Trophoblast cell (in vitro differentiated cells and primary cell): ENCODE results near the gene CCDC112.
A peak's percentile ranks its signal among the peaks of the same experiment; 100 is the strongest.

Experiments
- DNase-seq, 2 donors: peaks; one replicate each; pipeline ENCODE4 v3.0.0-alpha.2; 2016
- H2AFZ ChIP-seq: 2 replicates; pipeline ENCODE4 v1.6.1; 2013; ENCODE audit warnings: low read length, moderate library complexity, mild to moderate bottlenecking; ENCODE audit not compliant: insufficient read depth, poor library complexity
- H2AK5ac ChIP-seq: 2 replicates; pipeline ENCODE4 v1.6.1; 2013; ENCODE audit warnings: mild to moderate bottlenecking, low read length
- H2BK120ac ChIP-seq: 2 replicates; pipeline ENCODE4 v1.6.1; 2013; ENCODE audit warnings: low read length, mild to moderate bottlenecking, moderate library complexity; ENCODE audit not compliant: insufficient read depth, poor library complexity
- H2BK12ac ChIP-seq: 2 replicates; pipeline ENCODE4 v1.6.1; 2013; ENCODE audit warnings: mild to moderate bottlenecking, low read length, moderate library complexity
- H2BK5ac ChIP-seq: 2 replicates; pipeline ENCODE4 v1.6.1; 2013; ENCODE audit warnings: low read length, low read depth, moderate library complexity, mild to moderate bottlenecking; ENCODE audit not compliant: poor library complexity
- H3K14ac ChIP-seq: 2 replicates; pipeline ENCODE4 v1.6.1; 2013; ENCODE audit warnings: mild to moderate bottlenecking, low read length
- H3K18ac ChIP-seq: 2 replicates; pipeline ENCODE4 v1.6.1; 2013; ENCODE audit warnings: mild to moderate bottlenecking, low read length
- H3K23ac ChIP-seq: 2 replicates; pipeline ENCODE4 v1.6.1; 2013; ENCODE audit warnings: low read length
- H3K27ac ChIP-seq: 2 replicates; pipeline ENCODE4 v1.5.1; 2013; ENCODE audit warnings: low read depth, mild to moderate bottlenecking, inconsistent platforms, low read length, moderate library complexity
- H3K27me3 ChIP-seq: 2 replicates; pipeline ENCODE4 v1.6.1; 2013; ENCODE audit warnings: inconsistent platforms, mild to moderate bottlenecking, low read length, moderate library complexity; ENCODE audit not compliant: insufficient read depth
- H3K36me3 ChIP-seq, 2 experiments: 1 replicate in 1 of 2; 2 replicates in 1 of 2; pipeline ENCODE4 v1.6.1; 2013; ENCODE audit warnings: low read length in 2 of 2, mild to moderate bottlenecking in 2 of 2, moderate library complexity in 1 of 2; ENCODE audit not compliant: insufficient read depth in 2 of 2, control insufficient read depth in 1 of 2
- H3K4ac ChIP-seq: 2 replicates; pipeline ENCODE4 v1.6.1; 2013; ENCODE audit warnings: low read depth, mild to moderate bottlenecking, low read length, moderate library complexity
- H3K4me1 ChIP-seq, 2 experiments: 1 replicate in 1 of 2; 2 replicates in 1 of 2; pipeline ENCODE4 v1.6.1; 2013; ENCODE audit warnings: low read length in 2 of 2, mild to moderate bottlenecking in 2 of 2, moderate library complexity in 1 of 2; ENCODE audit not compliant: insufficient read depth in 2 of 2, control insufficient read depth in 1 of 2
- H3K4me2 ChIP-seq: 2 replicates; pipeline ENCODE4 v1.6.1; 2013; ENCODE audit warnings: inconsistent platforms, mild to moderate bottlenecking, low read length, moderate library complexity
- H3K4me3 ChIP-seq: 2 replicates; pipeline ENCODE4 v1.5.1; 2013; ENCODE audit warnings: mild to moderate bottlenecking, low read depth, low read length, inconsistent platforms
- H3K79me1 ChIP-seq: one replicate; pipeline ENCODE4 v1.6.1; 2013; ENCODE audit warnings: low read length
- H3K79me2 ChIP-seq: 2 replicates; pipeline ENCODE4 v1.6.1; 2013; ENCODE audit warnings: low read length, mild to moderate bottlenecking; ENCODE audit not compliant: control insufficient read depth, insufficient read depth, poor library complexity
- H3K9ac ChIP-seq: 2 replicates; pipeline ENCODE4 v1.6.1; 2013; ENCODE audit warnings: mild to moderate bottlenecking, low read length
- H3K9me3 ChIP-seq: 2 replicates; pipeline ENCODE4 v1.6.1; 2013; ENCODE audit warnings: low read depth, mild to moderate bottlenecking, control low read depth, inconsistent platforms, low read length; ENCODE audit not compliant: insufficient read depth
- H4K12ac ChIP-seq: 2 replicates; pipeline ENCODE4 v1.6.1; 2013; ENCODE audit warnings: low read depth, mild to moderate bottlenecking, low read length, moderate library complexity
- H4K8ac ChIP-seq: 2 replicates; pipeline ENCODE4 v1.6.1; 2013; ENCODE audit warnings: low read depth, mild to moderate bottlenecking, low read length, moderate library complexity
- H4K91ac ChIP-seq: one replicate; pipeline ENCODE4 v1.6.1; 2013; ENCODE audit warnings: low read depth, mild to moderate bottlenecking, low read length, moderate library complexity
- WGBS: extraction: QIAGEN DNeasy Blood & Tissue Kit; methylation state at CpG from one replicate; pipeline ENCODE4 v1.1.7; 2013; ENCODE audit warnings: missing lambda C conversion rate; ENCODE audit not compliant: insufficient read length, insufficient coverage; ENCODE audit errors: extremely low coverage; 5-methylcytosine and 5-hydroxymethylcytosine counted together

Gene CCDC112

DNA sequence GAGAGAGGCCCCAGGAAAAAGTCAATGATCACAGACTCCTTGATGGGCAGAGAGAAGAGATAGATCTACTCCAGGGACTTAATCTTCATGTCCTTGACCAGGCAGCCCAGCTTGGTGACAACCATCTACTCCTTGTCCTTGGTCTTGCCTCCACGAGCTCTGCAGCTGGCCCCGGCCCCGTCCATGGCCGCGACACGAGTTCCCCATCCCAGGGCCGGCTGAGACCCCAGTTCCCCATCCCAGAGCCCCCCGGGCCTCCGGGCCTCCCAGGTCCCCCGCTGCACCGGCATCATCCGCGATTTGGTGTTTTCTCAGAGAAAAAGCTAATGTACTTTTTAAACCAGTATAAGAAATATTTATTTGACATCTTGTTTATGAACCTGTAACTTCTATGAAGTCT is 31.2 kb downstream of the CCDC112 start:
- Histone ChIP-seq H4K91ac (no peak overlapping the region), H3K18ac (no peak overlapping the region), H2AFZ (no peak overlapping the region), H3K4me1 (peaks cover 0 to 4% of the 10 kb centered on the region in 2 experiments), H4K12ac (no peak overlapping the region), H2BK5ac (no peak overlapping the region), H3K4me3 (no peak overlapping the region), H2AK5ac (no peak overlapping the region), H3K14ac (no peak overlapping the region), H3K4ac (no peak overlapping the region), H3K9ac (no peak overlapping the region), H3K4me2 (no peak overlapping the region), H3K9me3 (no peaks in the 10 kb centered on the region), H3K79me1 (peaks cover 7% of the 10 kb centered on the region), H2BK12ac (no peak overlapping the region), H2BK120ac (no peak overlapping the region), H4K8ac (no peak overlapping the region), H3K27me3 (no peaks in the 10 kb centered on the region), H3K27ac (no peak overlapping the region), H3K23ac (no peak overlapping the region), H3K36me3 (no peaks in the 10 kb centered on the region), H3K79me2 (peaks cover 5% of the 10 kb centered on the region)
- no peak for DNase-seq
- no CpG with 5 or more reads among the region's 13 CpGs for WGBS

GRCh38 chr5:115264786-115265185 is 31.7 kb downstream of the CCDC112 start:
- no peak overlapping the region for H3K23ac ChIP-seq
- H3K27ac ChIP-seq = no peak overlapping the region
- no peak overlapping the region for H3K4ac ChIP-seq
- no peak overlapping the region for H2BK120ac ChIP-seq
- no peak overlapping the region for H3K14ac ChIP-seq
- no peaks in the 10 kb centered on the region for H3K27me3 ChIP-seq
- no peak overlapping the region for H3K9ac ChIP-seq
- no peaks in the 10 kb centered on the region for H3K9me3 ChIP-seq
- no peak overlapping the region for H2AFZ ChIP-seq
- no peak for DNase-seq
- no peak overlapping the region for H2BK5ac ChIP-seq
- peaks cover 7% of the 10 kb centered on the region for H3K79me1 ChIP-seq
- H4K91ac ChIP-seq = no peak overlapping the region
- H2AK5ac ChIP-seq = no peak overlapping the region
- no peak overlapping the region for H3K4me2 ChIP-seq
- no peak overlapping the region for H2BK12ac ChIP-seq
- peaks cover 5% of the 10 kb centered on the region for H3K79me2 ChIP-seq
- no peak overlapping the region for H4K8ac ChIP-seq
- no peaks in the 10 kb centered on the region for H3K36me3 ChIP-seq
- H3K4me3 ChIP-seq = no peak overlapping the region
- H3K18ac ChIP-seq = no peak overlapping the region
- peaks cover 0 to 4% of the 10 kb centered on the region in 2 experiments for H3K4me1 ChIP-seq
- no CpG with 5 or more reads among the region's 13 CpGs for WGBS
- H4K12ac ChIP-seq = no peak overlapping the region

DNA sequence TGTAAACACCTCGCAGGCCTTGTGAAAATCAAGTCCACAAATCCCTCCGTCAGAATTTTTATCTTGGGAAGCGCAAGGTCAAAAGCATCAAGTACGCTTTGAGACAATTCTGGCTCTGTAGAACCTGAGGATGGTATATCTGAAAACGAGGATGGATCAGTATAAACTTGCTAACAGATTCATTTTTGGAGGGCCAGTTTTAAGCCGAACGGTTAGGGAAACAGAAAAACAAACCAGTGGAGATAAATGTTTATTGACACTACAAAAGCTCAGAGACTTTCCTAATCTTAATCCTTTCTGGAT is 33.4 kb downstream of the CCDC112 start:
- H3K18ac ChIP-seq = peak overlapping the region; percentile 35
- no peak overlapping the region for H3K23ac ChIP-seq
- no peak overlapping the region for H2BK12ac ChIP-seq
- peak overlapping the region; percentile 100 for H4K8ac ChIP-seq
- no peak overlapping the region for H2AK5ac ChIP-seq
- H4K12ac ChIP-seq = peak overlapping the region; percentile 98
- H2AFZ ChIP-seq = peak overlapping the region; percentile 99
- peaks cover 5% of the 10 kb centered on the region for H3K79me2 ChIP-seq
- H3K27ac ChIP-seq = no peak overlapping the region
- H3K4me3 ChIP-seq = peak overlapping the region; percentile 90
- peaks cover 7% of the 10 kb centered on the region for H3K79me1 ChIP-seq
- no peaks in the 10 kb centered on the region for H3K27me3 ChIP-seq
- no peak overlapping the region for H3K9ac ChIP-seq
- no peaks in the 10 kb centered on the region for H3K9me3 ChIP-seq
- no peak overlapping the region for H2BK120ac ChIP-seq
- WGBS = no CpG with 5 or more reads among the region's 7 CpGs
- peak overlapping the region; percentile 57 for H4K91ac ChIP-seq
- DNase-seq = no peak
- peaks cover 0 to 4% of the 10 kb centered on the region in 2 experiments for H3K4me1 ChIP-seq
- no peaks in the 10 kb centered on the region for H3K36me3 ChIP-seq
- peak overlapping the region; percentile 71 for H3K4me2 ChIP-seq
- H3K4ac ChIP-seq = peak overlapping the region; percentile 64
- H2BK5ac ChIP-seq = no peak overlapping the region
- peak overlapping the region; percentile 70 for H3K14ac ChIP-seq

DNA sequence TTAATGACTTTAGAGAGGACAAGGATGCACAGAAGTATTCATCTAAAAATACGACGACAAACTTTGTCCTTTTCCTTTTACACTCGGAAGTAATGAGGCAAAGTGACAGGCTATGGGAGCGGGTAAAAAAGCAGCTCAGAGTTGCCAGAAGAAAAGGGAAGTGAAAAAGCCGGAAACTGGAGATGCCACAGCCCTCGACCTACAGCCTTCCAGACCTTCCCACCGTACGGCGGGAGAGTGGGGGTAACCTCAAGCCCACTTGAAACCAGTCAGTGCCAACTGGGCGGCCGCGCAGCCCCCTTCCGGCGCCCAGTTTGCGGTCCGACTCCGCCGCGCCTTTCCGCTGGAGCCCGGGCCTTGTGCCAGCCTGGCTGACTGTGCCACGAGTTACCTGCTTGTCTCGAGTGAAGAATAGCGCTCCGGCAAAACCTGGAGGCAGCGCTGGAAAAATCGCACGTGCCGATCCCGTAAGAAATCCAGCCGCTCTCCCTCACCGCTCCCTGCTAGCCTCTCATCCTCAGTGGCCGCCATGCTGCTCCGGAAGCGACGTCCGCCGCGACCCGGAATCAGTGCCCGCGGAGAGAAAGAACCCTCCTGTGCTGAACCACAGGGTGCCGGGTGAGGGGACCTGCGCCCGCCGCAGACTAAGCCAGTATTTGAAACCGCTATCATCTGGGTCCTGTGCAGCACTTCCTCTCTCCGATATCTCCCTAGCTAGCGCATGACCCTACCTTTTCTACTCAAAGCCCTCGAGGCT is 34.0 kb downstream of the CCDC112 start, which contains the start of gene PGGT1B:
PGGT1B (minus strand) TSS at position 557 of the 757 bp plus-strand sequence; CDS start at position 531, 26 bp downstream.
- Histone ChIP-seq H3K4me1 (peaks cover 0 to 4% of the 10 kb centered on the region in 2 experiments), H3K18ac (peak within 1 kb of the TSS; percentile 90), H3K23ac (no peak within 1 kb of the TSS), H3K4me3 (peak within 1 kb of the TSS; percentile 90), H2BK5ac (no peak within 1 kb of the TSS), H3K79me1 (peaks cover 7% of the 10 kb centered on the region), H3K4me2 (peak within 1 kb of the TSS; percentile 71), H3K4ac (peak within 1 kb of the TSS; percentile 84), H3K9me3 (no peaks in the 10 kb centered on the region), H3K36me3 (no peaks in the 10 kb centered on the region), H3K14ac (peak within 1 kb of the TSS; percentile 96), H3K27ac (peak within 1 kb of the TSS; percentile 46), H3K79me2 (peaks cover 5% of the 10 kb centered on the region), H2AFZ (peak within 1 kb of the TSS; percentile 99), H2BK12ac (peak within 1 kb of the TSS; percentile 45), H4K91ac (peak within 1 kb of the TSS; percentile 87), H4K12ac (peak within 1 kb of the TSS; percentile 98), H2AK5ac (no peak within 1 kb of the TSS), H4K8ac (peak within 1 kb of the TSS; percentile 100), H2BK120ac (peak within 1 kb of the TSS; percentile 74), H3K9ac (peak within 1 kb of the TSS; percentile 81), H3K27me3 (no peaks in the 10 kb centered on the region)
- no CpG with 5 or more reads among the region's 50 CpGs for WGBS
- DNase-seq = peak; percentile 40 to 69
